ENCODE data around the gene BNIP5. TPM values are rescaled to one million over a fixed set of nuclear protein-coding genes. Genes with fewer than 3 reads are reported as not detected.

Gene BNIP5
- total and polyA plus RNA-seq, 12 donors = 0.04 to 0.11 TPM; not detected in 10

GRCh38 chr6:36377594-36377993, 40.9 kb upstream of the BNIP5 start:
- Histone ChIP-seq H3K9me3 (replicated peaks in 1 of 3) (no peaks in the 10 kb centered on the region), H3K36me3 (replicated peaks in 1 of 2) (no peaks in the 10 kb centered on the region), H3K27me3 (no peaks in the 10 kb centered on the region), H3K4me3 (no peak overlapping the region), H3K27ac (no peak overlapping the region), H3K4me1 (replicated peaks in 1 of 2) (no peaks in the 10 kb centered on the region)
- intact Hi-C loops (cut with DNase I) = no loop called here
- WGBS, 4 donors = 62 to 86% (median 78%) methylated on average over 5 of the region's 5 CpGs
- DNase-seq = no peak
- TF ChIP-seq POLR2A (IDR thresholded peaks at IDR 0.05) = no peak
- TF ChIP-seq, protein P1, sequence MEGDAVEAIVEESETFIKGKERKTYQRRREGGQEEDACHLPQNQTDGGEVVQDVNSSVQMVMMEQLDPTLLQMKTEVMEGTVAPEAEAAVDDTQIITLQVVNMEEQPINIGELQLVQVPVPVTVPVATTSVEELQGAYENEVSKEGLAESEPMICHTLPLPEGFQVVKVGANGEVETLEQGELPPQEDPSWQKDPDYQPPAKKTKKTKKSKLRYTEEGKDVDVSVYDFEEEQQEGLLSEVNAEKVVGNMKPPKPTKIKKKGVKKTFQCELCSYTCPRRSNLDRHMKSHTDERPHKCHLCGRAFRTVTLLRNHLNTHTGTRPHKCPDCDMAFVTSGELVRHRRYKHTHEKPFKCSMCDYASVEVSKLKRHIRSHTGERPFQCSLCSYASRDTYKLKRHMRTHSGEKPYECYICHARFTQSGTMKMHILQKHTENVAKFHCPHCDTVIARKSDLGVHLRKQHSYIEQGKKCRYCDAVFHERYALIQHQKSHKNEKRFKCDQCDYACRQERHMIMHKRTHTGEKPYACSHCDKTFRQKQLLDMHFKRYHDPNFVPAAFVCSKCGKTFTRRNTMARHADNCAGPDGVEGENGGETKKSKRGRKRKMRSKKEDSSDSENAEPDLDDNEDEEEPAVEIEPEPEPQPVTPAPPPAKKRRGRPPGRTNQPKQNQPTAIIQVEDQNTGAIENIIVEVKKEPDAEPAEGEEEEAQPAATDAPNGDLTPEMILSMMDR (IDR thresholded peaks at IDR 0.05) = no peak

DNA sequence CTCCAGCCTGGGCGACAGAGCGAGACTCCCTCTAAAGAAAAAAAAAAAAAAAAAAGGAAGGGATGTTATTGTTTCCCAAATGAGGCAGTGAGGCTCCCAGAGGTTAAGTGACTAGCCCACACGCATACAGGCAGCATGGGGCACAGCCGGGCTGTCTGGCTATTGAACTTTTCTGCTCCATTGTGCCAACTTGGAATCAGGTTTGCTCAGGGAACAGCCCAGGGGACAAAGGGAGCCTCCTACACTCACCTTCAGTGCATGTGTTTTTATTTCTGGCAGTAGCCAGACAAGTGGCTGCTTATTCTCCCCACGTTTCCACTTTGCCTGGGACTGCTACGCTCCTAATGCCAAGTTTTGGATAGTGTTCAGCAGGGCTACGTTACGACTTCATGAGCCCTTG, 40.1 kb upstream of the BNIP5 start:
- no peak for TF ChIP-seq POLR2A (IDR thresholded peaks at IDR 0.05)
- TF ChIP-seq, protein P1 (IDR thresholded peaks at IDR 0.05) = no peak
- Histone ChIP-seq H3K27me3 (no peaks in the 10 kb centered on the region), H3K4me1 (replicated peaks in 1 of 2) (no peaks in the 10 kb centered on the region), H3K9me3 (replicated peaks in 1 of 3) (no peaks in the 10 kb centered on the region), H3K4me3 (no peak overlapping the region), H3K27ac (no peak overlapping the region), H3K36me3 (replicated peaks in 1 of 2) (no peaks in the 10 kb centered on the region)
- 95 to 100% (median 96%) methylated on average over 8 of the region's 8 CpGs for WGBS, 4 donors
- intact Hi-C loops (cut with DNase I) = no loop called here
- no peak for DNase-seq

- intact Hi-C loops (cut with DNase I) = no loop called here
- DNase-seq = no peak
- Histone ChIP-seq H3K4me1 (replicated peaks in 1 of 2) (no peaks in the 10 kb centered on the region), H3K9me3 (replicated peaks in 1 of 3) (no peaks in the 10 kb centered on the region), H3K4me3 (no peak overlapping the region), H3K27me3 (no peaks in the 10 kb centered on the region), H3K36me3 (replicated peaks in 1 of 2) (no peaks in the 10 kb centered on the region), H3K27ac (no peak overlapping the region)
- no peak for TF ChIP-seq POLR2A (IDR thresholded peaks at IDR 0.05)
- TF ChIP-seq, protein P1 (IDR thresholded peaks at IDR 0.05) = no peak
- WGBS, 4 donors = 88 to 98% (median 92%) methylated on average over 8 of the region's 8 CpGs
These were observed 39.5 kb upstream of the BNIP5 start for GRCh38 chr6:36376183-36376582.

DNA sequence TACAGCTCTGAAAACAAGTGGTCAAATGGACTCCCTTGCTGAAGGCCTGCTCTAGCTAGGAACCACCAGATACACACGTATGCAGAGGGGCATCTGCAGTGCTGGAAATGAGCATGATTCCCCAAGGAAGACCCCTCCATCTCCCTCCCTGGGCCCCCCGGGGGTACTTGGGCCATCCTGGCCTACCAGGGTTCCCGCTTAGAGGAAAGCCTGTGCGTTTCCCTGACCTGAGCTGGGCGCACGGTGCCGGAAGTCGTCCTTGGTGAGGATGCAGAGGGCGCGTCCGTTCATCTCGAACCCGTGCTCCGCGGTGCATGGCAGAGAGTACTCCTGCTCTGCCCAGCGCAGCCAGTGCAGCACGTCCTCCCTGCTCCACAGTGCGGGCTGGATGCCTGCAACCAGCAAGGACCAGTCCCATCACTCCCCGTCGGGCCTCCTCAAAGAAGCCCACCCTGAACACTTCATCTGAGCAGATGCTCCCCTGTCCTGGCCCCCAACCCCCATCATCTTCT, 39.0 kb upstream of the BNIP5 start:
- intact Hi-C loops (cut with DNase I) = no loop called here
- H3K9me3 ChIP-seq (replicated peaks in 1 of 3) = no peaks in the 10 kb centered on the region
- no peak overlapping the region for H3K4me3 ChIP-seq
- TF ChIP-seq, protein P1 (IDR thresholded peaks at IDR 0.05) = no peak
- TF ChIP-seq POLR2A (IDR thresholded peaks at IDR 0.05) = no peak
- 92 to 98% (median 94%) methylated on average over 20 of the region's 20 CpGs for WGBS, 4 donors
- no peaks in the 10 kb centered on the region for H3K27me3 ChIP-seq
- H3K36me3 ChIP-seq (replicated peaks in 1 of 2) = no peaks in the 10 kb centered on the region
- no peaks in the 10 kb centered on the region for H3K4me1 ChIP-seq (replicated peaks in 1 of 2)
- no peak for DNase-seq
- H3K27ac ChIP-seq = no peak overlapping the region
